Measurements from ENCODE around the gene PACS1.

DNA sequence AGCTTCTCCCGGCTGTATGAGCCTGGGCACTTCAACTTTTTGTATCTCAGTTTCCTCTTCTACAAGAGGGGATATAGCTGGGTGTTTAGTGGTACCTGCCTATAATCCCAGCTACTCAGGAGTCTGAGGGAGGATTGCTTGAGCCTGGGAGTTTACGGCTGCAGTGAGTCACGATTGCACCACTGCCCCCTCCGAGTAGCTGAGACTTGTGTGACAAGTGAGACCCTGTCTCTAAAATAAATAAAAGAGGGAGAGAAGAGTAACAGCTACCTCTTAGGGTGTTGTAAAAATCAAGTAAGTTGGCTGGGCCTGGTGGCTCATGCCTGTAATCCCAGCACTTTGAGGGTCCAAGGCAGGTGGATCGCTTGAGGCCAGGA is 33.8 kb upstream of the PACS1 start:
- TF ChIP-seq, protein P1, sequence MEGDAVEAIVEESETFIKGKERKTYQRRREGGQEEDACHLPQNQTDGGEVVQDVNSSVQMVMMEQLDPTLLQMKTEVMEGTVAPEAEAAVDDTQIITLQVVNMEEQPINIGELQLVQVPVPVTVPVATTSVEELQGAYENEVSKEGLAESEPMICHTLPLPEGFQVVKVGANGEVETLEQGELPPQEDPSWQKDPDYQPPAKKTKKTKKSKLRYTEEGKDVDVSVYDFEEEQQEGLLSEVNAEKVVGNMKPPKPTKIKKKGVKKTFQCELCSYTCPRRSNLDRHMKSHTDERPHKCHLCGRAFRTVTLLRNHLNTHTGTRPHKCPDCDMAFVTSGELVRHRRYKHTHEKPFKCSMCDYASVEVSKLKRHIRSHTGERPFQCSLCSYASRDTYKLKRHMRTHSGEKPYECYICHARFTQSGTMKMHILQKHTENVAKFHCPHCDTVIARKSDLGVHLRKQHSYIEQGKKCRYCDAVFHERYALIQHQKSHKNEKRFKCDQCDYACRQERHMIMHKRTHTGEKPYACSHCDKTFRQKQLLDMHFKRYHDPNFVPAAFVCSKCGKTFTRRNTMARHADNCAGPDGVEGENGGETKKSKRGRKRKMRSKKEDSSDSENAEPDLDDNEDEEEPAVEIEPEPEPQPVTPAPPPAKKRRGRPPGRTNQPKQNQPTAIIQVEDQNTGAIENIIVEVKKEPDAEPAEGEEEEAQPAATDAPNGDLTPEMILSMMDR (IDR thresholded peaks at IDR 0.05): no peak
- TF ChIP-seq POLR2A (IDR thresholded peaks at IDR 0.05; ENCODE audit: low read depth) (no peak), POLR2AphosphoS5 (IDR thresholded peaks at IDR 0.05) (no peak)
